GM23338 (cell line): ENCODE measurements around the gene DPH1. TPM values are rescaled to one million over a fixed set of nuclear protein-coding genes. Genes with fewer than 3 reads are reported as not detected.

Experiments
- ATAC-seq: fragments of 200-7000 bp; cut with Tn5 transposase; 3 replicates; pipeline ENCODE4 v1.9.1; 2020
- DNase-seq: peaks from one replicate; pipeline ENCODE4 v3.0.0-alpha.2; 2015; ENCODE audit warnings: low spot score
- H2AFZ ChIP-seq: fragments of 200-600 bp; sonication (generic); 2 replicates; pipeline ENCODE4 v1.8.0; 2016; ENCODE audit warnings: antibody characterized with exemption, mild to moderate bottlenecking, moderate library complexity
- H3F3A ChIP-seq: fragments of 200-600 bp; sonication (generic); replicated peaks from 2 replicates; pipeline ENCODE4 v1.8.0; 2017; ENCODE audit warnings: antibody characterized with exemption, mixed run types, low read depth
- H3K27ac ChIP-seq: fragments of 200-600 bp; sonication (generic); 2 replicates; pipeline ENCODE4 v1.6.1; 2016; ENCODE audit warnings: low read depth
- H3K27me3 ChIP-seq: fragments of 200-600 bp; sonication (generic); 2 replicates; pipeline ENCODE4 v1.8.0; 2016; ENCODE audit warnings: mild to moderate bottlenecking, mixed run types, moderate library complexity; ENCODE audit not compliant: insufficient read depth
- H3K36me3 ChIP-seq: fragments of 200-600 bp; sonication (generic); 2 replicates; pipeline ENCODE4 v1.8.0; 2016; ENCODE audit warnings: mild to moderate bottlenecking; ENCODE audit not compliant: insufficient read depth
- H3K4me1 ChIP-seq: fragments of 200-600 bp; sonication (generic); 2 replicates; pipeline ENCODE4 v1.8.0; 2016; ENCODE audit warnings: mild to moderate bottlenecking, moderate library complexity; ENCODE audit not compliant: insufficient read depth
- H3K4me2 ChIP-seq: fragments of 200-600 bp; sonication (generic); 2 replicates; pipeline ENCODE4 v1.7.1; 2017; ENCODE audit warnings: mixed run types
- H3K4me3 ChIP-seq: fragments of 200-600 bp; sonication (generic); 2 replicates; pipeline ENCODE4 v1.6.1; 2016; ENCODE audit warnings: mixed run types
- H3K79me2 ChIP-seq: fragments of 200-600 bp; sonication (generic); replicated peaks from 2 replicates; pipeline ENCODE4 v1.8.0; 2017; ENCODE audit warnings: mild to moderate bottlenecking; ENCODE audit not compliant: insufficient read depth
- H3K9me2 ChIP-seq: fragments of 200-600 bp; sonication (generic); 2 replicates; pipeline ENCODE4 v1.8.0; 2017; ENCODE audit not compliant: insufficient read depth
- H4K20me1 ChIP-seq: fragments of 200-600 bp; sonication (generic); replicated peaks from 2 replicates; pipeline ENCODE4 v1.8.0; 2017; ENCODE audit warnings: mild to moderate bottlenecking; ENCODE audit not compliant: insufficient read depth
- H3K27ac Mint-ChIP-seq: 2 replicates; pipeline ENCODE4 v1.8.0; 2020; ENCODE audit warnings: inconsistent platforms, mild to moderate bottlenecking, moderate library complexity, mixed read lengths
- H3K27me3 Mint-ChIP-seq: 3 replicates; pipeline ENCODE4 v1.8.0; 2022; ENCODE audit warnings: low read depth, mild to moderate bottlenecking, moderate library complexity, mixed read lengths, inconsistent platforms; ENCODE audit not compliant: insufficient read depth, poor library complexity
- H3K36me3 Mint-ChIP-seq: 3 replicates; pipeline ENCODE4 v1.8.0; 2021; ENCODE audit warnings: low read depth, mild to moderate bottlenecking, inconsistent platforms, moderate library complexity, mixed read lengths
- H3K4me1 Mint-ChIP-seq: 3 replicates; pipeline ENCODE4 v1.8.0; 2020; ENCODE audit warnings: mild to moderate bottlenecking, inconsistent platforms, mixed read lengths
- H3K4me3 Mint-ChIP-seq: 3 replicates; pipeline ENCODE4 v1.8.0; 2021; ENCODE audit warnings: moderate library complexity, mild to moderate bottlenecking, inconsistent platforms, mixed read lengths
- H3K9me3 Mint-ChIP-seq: 3 replicates; pipeline ENCODE4 v1.8.0; 2020; ENCODE audit warnings: moderate library complexity, mild to moderate bottlenecking, inconsistent platforms, mixed read lengths
- polyA plus RNA-seq: library from polyadenylated mRNA; unstranded; fragments of >200 nt; fragmentation: Nextera tagmentation; extraction: Ambion mirVana; gene quantifications from 2 replicates; pipeline ENCODE4 v1.2.1, GENCODE V29; 2016
- total RNA-seq: library from RNA; depleted of rRNA; stranded (reverse); fragments of >200 nt; shearing (Covaris generic); gene quantifications from 2 replicates; pipeline ENCODE4 v1.2.3, GENCODE V29; 2014
- TF ChIP-seq, protein P1 (sequence below): fragments of 250-450 bp; sonication (Bioruptor Pico); IDR thresholded peaks from 2 replicates; pipeline ENCODE4 v1.5.0; 2020; ENCODE audit warnings: mild to moderate bottlenecking, moderate library complexity
- TF ChIP-seq, protein P2 (sequence below), 2 experiments: fragments of 200-600 bp in 1 of 2; sonication (generic) in 1 of 2; conservative IDR thresholded peaks; 2 replicates each; pipeline versions ENCODE4 v1.5.1 to v1.6.1; 2016 to 2017; ENCODE audit warnings: antibody characterized with exemption in 2 of 2, low read depth in 2 of 2, mild to moderate bottlenecking in 2 of 2, moderate library complexity in 1 of 2

Gene DPH1
- total and polyA plus RNA-seq, 2 experiments from 2014 or later: 11.8 to 28.2 TPM

DNA sequence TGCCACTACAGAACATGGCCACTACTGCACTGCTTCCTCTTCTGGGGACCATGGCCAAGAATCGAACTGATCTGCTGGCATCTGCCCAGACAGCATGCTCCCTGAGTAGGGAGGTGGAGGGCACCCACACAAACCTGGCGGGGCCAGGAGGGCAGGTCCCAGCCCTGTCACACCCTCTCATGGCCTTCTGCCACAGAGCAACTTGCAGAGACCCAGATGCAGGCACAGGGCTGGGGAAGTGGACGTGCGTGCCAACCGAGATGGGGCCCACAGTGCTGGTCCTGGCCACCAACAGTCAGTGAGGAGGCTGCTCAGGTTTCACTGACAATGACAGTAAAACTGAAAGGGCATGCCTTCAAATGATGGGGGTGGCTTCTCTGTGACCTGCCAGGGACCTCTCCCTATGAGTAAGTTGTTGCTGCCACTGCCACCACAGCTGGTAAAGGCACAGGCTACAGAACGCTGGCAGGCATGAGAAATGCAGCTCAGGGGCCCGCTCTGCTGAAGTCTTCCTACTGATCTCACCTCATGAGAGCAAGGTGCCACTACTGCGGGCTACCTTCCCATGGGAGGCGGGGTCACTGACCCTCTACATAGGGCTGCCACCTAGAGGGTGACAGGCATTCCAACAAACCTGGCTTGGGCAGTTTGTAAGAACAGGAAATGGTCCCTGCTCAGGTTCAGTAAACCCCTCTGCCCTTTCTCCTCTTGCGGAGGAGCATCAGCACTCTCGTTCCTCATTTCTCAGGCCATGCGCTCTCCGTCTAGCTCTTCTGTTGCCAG is 40.5 kb downstream of the DPH1 start:
- Histone ChIP-seq H3K36me3 (no peaks in the 10 kb centered on the region), H3K27ac (0 out of 2 replicates have a peak overlapping the region, but pooled peaks have one; percentile 50), H3K9me2 (no peaks in the 10 kb centered on the region), H2AFZ (no peak overlapping the region), H3K27me3 (no peaks in the 10 kb centered on the region), H3F3A (no peaks in the 10 kb centered on the region; the same call in 1 of the 2 replicates), H3K4me2 (0 out of 2 replicates have a peak overlapping the region, but pooled peaks have one; percentile 36), H3K4me3 (no peak overlapping the region), H4K20me1 (no peaks in the 10 kb centered on the region; the same call in none of the 2 replicates), H3K4me1 (peaks cover 9% of the 10 kb centered on the region), H3K79me2 (no peaks in the 10 kb centered on the region)
- H3K36me3 Mint-ChIP-seq: peaks cover 6% of the 10 kb centered on the region; the same call in 2 of the 3 replicates
- ATAC-seq: peak; percentile 76
- DNase-seq: peak; percentile 83
- TF ChIP-seq, protein P1, sequence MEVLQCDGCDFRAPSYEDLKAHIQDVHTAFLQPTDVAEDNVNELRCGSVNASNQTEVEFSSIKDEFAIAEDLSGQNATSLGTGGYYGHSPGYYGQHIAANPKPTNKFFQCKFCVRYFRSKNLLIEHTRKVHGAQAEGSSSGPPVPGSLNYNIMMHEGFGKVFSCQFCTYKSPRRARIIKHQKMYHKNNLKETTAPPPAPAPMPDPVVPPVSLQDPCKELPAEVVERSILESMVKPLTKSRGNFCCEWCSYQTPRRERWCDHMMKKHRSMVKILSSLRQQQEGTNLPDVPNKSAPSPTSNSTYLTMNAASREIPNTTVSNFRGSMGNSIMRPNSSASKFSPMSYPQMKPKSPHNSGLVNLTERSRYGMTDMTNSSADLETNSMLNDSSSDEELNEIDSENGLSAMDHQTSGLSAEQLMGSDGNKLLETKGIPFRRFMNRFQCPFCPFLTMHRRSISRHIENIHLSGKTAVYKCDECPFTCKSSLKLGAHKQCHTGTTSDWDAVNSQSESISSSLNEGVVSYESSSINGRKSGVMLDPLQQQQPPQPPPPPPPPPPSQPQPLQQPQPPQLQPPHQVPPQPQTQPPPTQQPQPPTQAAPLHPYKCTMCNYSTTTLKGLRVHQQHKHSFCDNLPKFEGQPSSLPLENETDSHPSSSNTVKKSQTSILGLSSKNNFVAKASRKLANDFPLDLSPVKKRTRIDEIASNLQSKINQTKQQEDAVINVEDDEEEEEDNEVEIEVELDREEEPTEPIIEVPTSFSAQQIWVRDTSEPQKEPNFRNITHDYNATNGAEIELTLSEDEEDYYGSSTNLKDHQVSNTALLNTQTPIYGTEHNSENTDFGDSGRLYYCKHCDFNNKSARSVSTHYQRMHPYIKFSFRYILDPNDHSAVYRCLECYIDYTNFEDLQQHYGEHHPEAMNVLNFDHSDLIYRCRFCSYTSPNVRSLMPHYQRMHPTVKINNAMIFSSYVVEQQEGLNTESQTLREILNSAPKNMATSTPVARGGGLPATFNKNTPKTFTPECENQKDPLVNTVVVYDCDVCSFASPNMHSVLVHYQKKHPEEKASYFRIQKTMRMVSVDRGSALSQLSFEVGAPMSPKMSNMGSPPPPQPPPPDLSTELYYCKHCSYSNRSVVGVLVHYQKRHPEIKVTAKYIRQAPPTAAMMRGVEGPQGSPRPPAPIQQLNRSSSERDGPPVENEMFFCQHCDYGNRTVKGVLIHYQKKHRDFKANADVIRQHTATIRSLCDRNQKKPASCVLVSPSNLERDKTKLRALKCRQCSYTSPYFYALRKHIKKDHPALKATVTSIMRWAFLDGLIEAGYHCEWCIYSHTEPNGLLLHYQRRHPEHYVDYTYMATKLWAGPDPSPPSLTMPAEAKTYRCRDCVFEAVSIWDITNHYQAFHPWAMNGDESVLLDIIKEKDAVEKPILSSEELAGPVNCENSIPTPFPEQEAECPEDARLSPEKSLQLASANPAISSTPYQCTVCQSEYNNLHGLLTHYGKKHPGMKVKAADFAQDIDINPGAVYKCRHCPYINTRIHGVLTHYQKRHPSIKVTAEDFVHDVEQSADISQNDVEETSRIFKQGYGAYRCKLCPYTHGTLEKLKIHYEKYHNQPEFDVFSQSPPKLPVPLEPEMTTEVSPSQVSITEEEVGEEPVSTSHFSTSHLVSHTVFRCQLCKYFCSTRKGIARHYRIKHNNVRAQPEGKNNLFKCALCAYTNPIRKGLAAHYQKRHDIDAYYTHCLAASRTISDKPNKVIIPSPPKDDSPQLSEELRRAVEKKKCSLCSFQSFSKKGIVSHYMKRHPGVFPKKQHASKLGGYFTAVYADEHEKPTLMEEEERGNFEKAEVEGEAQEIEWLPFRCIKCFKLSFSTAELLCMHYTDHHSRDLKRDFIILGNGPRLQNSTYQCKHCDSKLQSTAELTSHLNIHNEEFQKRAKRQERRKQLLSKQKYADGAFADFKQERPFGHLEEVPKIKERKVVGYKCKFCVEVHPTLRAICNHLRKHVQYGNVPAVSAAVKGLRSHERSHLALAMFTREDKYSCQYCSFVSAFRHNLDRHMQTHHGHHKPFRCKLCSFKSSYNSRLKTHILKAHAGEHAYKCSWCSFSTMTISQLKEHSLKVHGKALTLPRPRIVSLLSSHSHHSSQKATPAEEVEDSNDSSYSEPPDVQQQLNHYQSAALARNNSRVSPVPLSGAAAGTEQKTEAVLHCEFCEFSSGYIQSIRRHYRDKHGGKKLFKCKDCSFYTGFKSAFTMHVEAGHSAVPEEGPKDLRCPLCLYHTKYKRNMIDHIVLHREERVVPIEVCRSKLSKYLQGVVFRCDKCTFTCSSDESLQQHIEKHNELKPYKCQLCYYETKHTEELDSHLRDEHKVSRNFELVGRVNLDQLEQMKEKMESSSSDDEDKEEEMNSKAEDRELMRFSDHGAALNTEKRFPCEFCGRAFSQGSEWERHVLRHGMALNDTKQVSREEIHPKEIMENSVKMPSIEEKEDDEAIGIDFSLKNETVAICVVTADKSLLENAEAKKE (CRISPR knock-in tag): no peak
- TF ChIP-seq, protein P2, sequence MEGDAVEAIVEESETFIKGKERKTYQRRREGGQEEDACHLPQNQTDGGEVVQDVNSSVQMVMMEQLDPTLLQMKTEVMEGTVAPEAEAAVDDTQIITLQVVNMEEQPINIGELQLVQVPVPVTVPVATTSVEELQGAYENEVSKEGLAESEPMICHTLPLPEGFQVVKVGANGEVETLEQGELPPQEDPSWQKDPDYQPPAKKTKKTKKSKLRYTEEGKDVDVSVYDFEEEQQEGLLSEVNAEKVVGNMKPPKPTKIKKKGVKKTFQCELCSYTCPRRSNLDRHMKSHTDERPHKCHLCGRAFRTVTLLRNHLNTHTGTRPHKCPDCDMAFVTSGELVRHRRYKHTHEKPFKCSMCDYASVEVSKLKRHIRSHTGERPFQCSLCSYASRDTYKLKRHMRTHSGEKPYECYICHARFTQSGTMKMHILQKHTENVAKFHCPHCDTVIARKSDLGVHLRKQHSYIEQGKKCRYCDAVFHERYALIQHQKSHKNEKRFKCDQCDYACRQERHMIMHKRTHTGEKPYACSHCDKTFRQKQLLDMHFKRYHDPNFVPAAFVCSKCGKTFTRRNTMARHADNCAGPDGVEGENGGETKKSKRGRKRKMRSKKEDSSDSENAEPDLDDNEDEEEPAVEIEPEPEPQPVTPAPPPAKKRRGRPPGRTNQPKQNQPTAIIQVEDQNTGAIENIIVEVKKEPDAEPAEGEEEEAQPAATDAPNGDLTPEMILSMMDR (conservative IDR thresholded peaks at IDR 0.05; ENCODE audit: low read depth in 2 of 2): peak; percentile 29 to 63; a peak in 3 of 4 replicates
- H3K9me3 Mint-ChIP-seq: no peaks in the 10 kb centered on the region
- no peak overlapping the region; the same call in 2 of the 3 replicates for H3K4me3 Mint-ChIP-seq
- peaks cover 33% of the 10 kb centered on the region for H3K4me1 Mint-ChIP-seq
- no peak overlapping the region for H3K27ac Mint-ChIP-seq
- peaks cover 18% of the 10 kb centered on the region for H3K27me3 Mint-ChIP-seq
